ENCODE results near the gene RASA1.

- no peak for TF ChIP-seq CTCF (IDR thresholded peaks at IDR 0.05; ENCODE audit: low read length)
- no peak for TF ChIP-seq EZH2 (IDR thresholded peaks at IDR 0.05; ENCODE audit: borderline replicate concordance, low read length)
These were observed 143.2 kb downstream of the RASA1 start for GRCh38 chr5:87410931-87411330.

Measured in OCI-LY1 (cell line).